ENCODE results near the gene TMEM25. TPM values are rescaled to one million over a fixed set of nuclear protein-coding genes. Genes with fewer than 3 reads are reported as not detected.
A peak's percentile ranks its signal among the peaks of the same experiment; 100 is the strongest.

Gene TMEM25
- polyA plus RNA-seq, 3 donors: 0.57 TPM; not detected in 2

- peaks cover 4 to 6% of the 10 kb centered on the region in 2 donors for H3K4me1 ChIP-seq (ENCODE audit: control insufficient read depth in 1 of 2, insufficient read depth in 2 of 2, low read length in 2 of 2)
- no peak overlapping the region for H3K4me3 Mint-ChIP-seq
These were observed 29.8 kb downstream of the TMEM25 start for GRCh38 chr11:118560806-118561205.

DNA sequence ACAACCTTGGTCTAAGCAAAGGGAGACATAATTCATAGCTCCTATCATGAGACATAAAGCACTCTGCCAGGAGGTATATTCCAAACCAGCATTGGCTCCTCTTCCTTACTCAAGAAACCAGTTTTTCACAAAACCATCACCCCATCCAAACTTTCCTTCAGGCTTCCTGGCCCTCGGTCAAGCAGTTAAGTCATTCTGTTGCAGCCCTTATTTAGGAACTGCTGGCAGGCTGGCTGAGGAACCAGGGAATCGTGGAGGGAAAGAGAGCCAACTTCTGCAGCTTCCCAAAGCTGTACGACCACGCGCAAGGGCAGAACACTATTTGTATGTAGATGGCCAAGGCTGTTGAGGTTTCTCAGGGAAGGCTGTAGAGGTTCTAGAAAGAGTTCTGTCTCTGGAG, 34.1 kb downstream of the TMEM25 start:
- H3K27me3 Mint-ChIP-seq (ENCODE audit: low read depth in 3 of 3): peaks cover 0 to 2% (median 2%) of the 10 kb centered on the region in 3 donors
- H3K4me1 Mint-ChIP-seq: peaks cover 8% of the 10 kb centered on the region
- intact Hi-C loops (cut with micrococcal nuclease): no loop called here
- Histone ChIP-seq H3K4me1 (ENCODE audit: control insufficient read depth in 1 of 2, insufficient read depth in 2 of 2, low read length in 2 of 2) (peaks cover 4 to 6% of the 10 kb centered on the region in 2 donors), H3K9ac (ENCODE audit: insufficient read depth, low read length, poor library complexity, severe bottlenecking) (no peak overlapping the region), H4K20me1 (ENCODE audit: insufficient read depth, low read length) (no peaks in the 10 kb centered on the region), H3K4me3 (replicated peaks in 1 of 3; ENCODE audit: low read depth in 2 of 3, low read length in 3 of 3) (no peak overlapping the region), H3K4me2 (replicated peaks; ENCODE audit: extremely low read depth, low read length, poor library complexity, severe bottlenecking) (peak overlapping the region; percentile 97), H3K36me3 (replicated peaks in 1 of 2; ENCODE audit: control insufficient read depth in 1 of 2, insufficient read depth in 2 of 2, low read length in 2 of 2) (no peaks in the 10 kb centered on the region), H3K9me3 (replicated peaks in 1 of 2; ENCODE audit: control insufficient read depth in 1 of 2, insufficient read depth in 1 of 2, low read length in 2 of 2) (no peaks in the 10 kb centered on the region), H3K27me3 (ENCODE audit: control insufficient read depth in 2 of 2, insufficient read depth in 2 of 2, low read length in 2 of 2) (no peaks in the 10 kb centered on the region), H3K79me2 (ENCODE audit: insufficient read depth, low read length) (no peaks in the 10 kb centered on the region), H2AFZ (ENCODE audit: insufficient read depth, low read depth, low read length, poor library complexity, severe bottlenecking) (peak overlapping the region; percentile 66), H3K27ac (ENCODE audit: low read depth in 1 of 2, low read length in 2 of 2) (no peak overlapping the region)
- no peaks in the 10 kb centered on the region for H3K9me3 Mint-ChIP-seq
- H3K27ac Mint-ChIP-seq: peak overlapping the region in 3 of 7 donors; percentile 24 to 88 (median 63)
- no peak for TF ChIP-seq CTCF (IDR thresholded peaks at IDR 0.05)
- H3K36me3 Mint-ChIP-seq: peaks cover 0 to 4% of the 10 kb centered on the region in 2 donors
- 29% methylated on average over 2 of the region's 5 CpGs for WGBS (ENCODE audit: insufficient coverage)
- H3K4me3 Mint-ChIP-seq: peak overlapping the region; percentile 48 to 60
- no peak for DNase-seq

More at GRCh38 chr11:118560806-118561205, 29.8 kb downstream of the TMEM25 start:
- Mint-ChIP-seq H3K9me3 (no peaks in the 10 kb centered on the region), H3K36me3 (peaks cover 18 to 24% of the 10 kb centered on the region in 2 donors), H3K27me3 (ENCODE audit: low read depth in 3 of 3) (peaks cover 0 to 2% (median 2%) of the 10 kb centered on the region in 3 donors), H3K4me1 (peaks cover 8% of the 10 kb centered on the region), H3K27ac (no peak overlapping the region)
- H3K27me3 ChIP-seq (ENCODE audit: control insufficient read depth in 2 of 2, insufficient read depth in 2 of 2, low read length in 2 of 2): no peaks in the 10 kb centered on the region
- intact Hi-C loops (cut with micrococcal nuclease): no loop called here
- no peaks in the 10 kb centered on the region for H4K20me1 ChIP-seq (ENCODE audit: insufficient read depth, low read length)
- H3K4me3 ChIP-seq (replicated peaks in 1 of 3; ENCODE audit: low read depth in 2 of 3, low read length in 3 of 3): no peak overlapping the region
- no peak overlapping the region for H3K27ac ChIP-seq (ENCODE audit: low read depth in 1 of 2, low read length in 2 of 2)
- H3K4me2 ChIP-seq (replicated peaks; ENCODE audit: extremely low read depth, low read length, poor library complexity, severe bottlenecking): no peak overlapping the region
- peaks cover 2 to 17% of the 10 kb centered on the region in 2 donors for H3K36me3 ChIP-seq (replicated peaks in 1 of 2; ENCODE audit: control insufficient read depth in 1 of 2, insufficient read depth in 2 of 2, low read length in 2 of 2)
- H3K9ac ChIP-seq (ENCODE audit: insufficient read depth, low read length, poor library complexity, severe bottlenecking): no peak overlapping the region
- no peak for DNase-seq
- H2AFZ ChIP-seq (ENCODE audit: insufficient read depth, low read depth, low read length, poor library complexity, severe bottlenecking): no peak overlapping the region
- WGBS (ENCODE audit: insufficient coverage): 97% methylated on average over 3 of the region's 4 CpGs
- no peaks in the 10 kb centered on the region for H3K79me2 ChIP-seq (ENCODE audit: insufficient read depth, low read length)
- TF ChIP-seq CTCF (IDR thresholded peaks at IDR 0.05): no peak
- no peaks in the 10 kb centered on the region for H3K9me3 ChIP-seq (replicated peaks in 1 of 2; ENCODE audit: control insufficient read depth in 1 of 2, insufficient read depth in 1 of 2, low read length in 2 of 2)
